ENCODE results near the gene CISD2.
"Not testable (repeated sequence)": the region's sequence is repeated elsewhere in the genome, so short reads cannot be mapped to it uniquely, and the experiment has no call there.

CISD2 gene

DNA sequence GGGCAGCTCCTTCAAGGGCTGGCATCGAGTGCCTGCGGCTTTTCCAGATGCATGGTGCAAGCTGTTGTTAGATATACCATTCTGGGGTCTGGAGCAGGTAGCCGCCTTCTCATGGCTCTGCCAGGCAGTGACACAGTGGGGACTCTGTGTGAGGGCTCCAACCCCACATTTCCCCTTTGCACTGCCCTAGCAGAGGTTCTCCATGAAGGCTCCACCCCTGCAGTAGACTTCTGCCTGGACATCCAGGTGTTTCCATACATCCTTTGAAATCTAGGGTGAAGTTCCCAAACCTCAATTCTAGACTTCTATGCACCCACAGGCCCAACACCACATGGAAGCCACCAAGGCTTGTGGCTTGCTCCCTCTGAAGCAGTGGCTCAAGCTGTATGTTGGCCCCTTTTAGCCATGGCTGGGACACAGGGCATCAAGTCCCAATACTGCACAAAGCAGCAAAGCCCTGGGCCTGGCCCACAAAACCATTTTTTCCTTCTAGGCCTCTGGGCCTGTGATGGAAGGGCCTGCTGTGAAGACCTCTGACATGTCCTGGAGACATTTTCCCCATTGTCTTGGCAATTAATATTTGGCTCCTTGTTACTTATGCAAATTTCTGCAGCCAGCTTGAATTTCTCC, 8.8 kb downstream of the CISD2 start:
- H3K27ac ChIP-seq (ENCODE audit: low read depth, low read length); H3K4me3 ChIP-seq (ENCODE audit: low read depth, low read length); H3K4me1 ChIP-seq (ENCODE audit: control insufficient read depth, insufficient read depth, low read length); H3K9ac ChIP-seq (ENCODE audit: low read length); H3K27me3 ChIP-seq (ENCODE audit: control insufficient read depth, insufficient read depth, low read length): not testable (repeated sequence)
- Histone ChIP-seq H3K36me3 (ENCODE audit: control insufficient read depth, insufficient read depth, low read length) (peaks cover 48% of the 10 kb centered on the region), H3K9me3 (ENCODE audit: control insufficient read depth, insufficient read depth, low read depth, low read length) (peaks cover 34% of the 10 kb centered on the region)

GRCh38 chr4:102878349-102878748, 9.6 kb downstream of the CISD2 start:
- H3K9ac ChIP-seq (ENCODE audit: low read length); H3K27me3 ChIP-seq (ENCODE audit: control insufficient read depth, insufficient read depth, low read length); H3K4me3 ChIP-seq (ENCODE audit: low read depth, low read length); H3K27ac ChIP-seq (ENCODE audit: low read depth, low read length); H3K4me1 ChIP-seq (ENCODE audit: control insufficient read depth, insufficient read depth, low read length): not testable (repeated sequence)
- Histone ChIP-seq H3K36me3 (ENCODE audit: control insufficient read depth, insufficient read depth, low read length) (peaks cover 43% of the 10 kb centered on the region), H3K9me3 (ENCODE audit: control insufficient read depth, insufficient read depth, low read depth, low read length) (peaks cover 34% of the 10 kb centered on the region)

GRCh38 chr4:102878901-102879300, 10.1 kb downstream of the CISD2 start:
- Histone ChIP-seq H3K36me3 (ENCODE audit: control insufficient read depth, insufficient read depth, low read length) (peaks cover 43% of the 10 kb centered on the region), H3K27me3 (ENCODE audit: control insufficient read depth, insufficient read depth, low read length) (no peaks in the 10 kb centered on the region), H3K9ac (ENCODE audit: low read length) (no peak overlapping the region), H3K27ac (ENCODE audit: low read depth, low read length) (no peak overlapping the region), H3K4me3 (ENCODE audit: low read depth, low read length) (no peak overlapping the region), H3K9me3 (ENCODE audit: control insufficient read depth, insufficient read depth, low read depth, low read length) (peaks cover 34% of the 10 kb centered on the region), H3K4me1 (ENCODE audit: control insufficient read depth, insufficient read depth, low read length) (0 out of 2 replicates have a peak, but pooled peaks cover 6% of the 10 kb centered on the region)

DNA sequence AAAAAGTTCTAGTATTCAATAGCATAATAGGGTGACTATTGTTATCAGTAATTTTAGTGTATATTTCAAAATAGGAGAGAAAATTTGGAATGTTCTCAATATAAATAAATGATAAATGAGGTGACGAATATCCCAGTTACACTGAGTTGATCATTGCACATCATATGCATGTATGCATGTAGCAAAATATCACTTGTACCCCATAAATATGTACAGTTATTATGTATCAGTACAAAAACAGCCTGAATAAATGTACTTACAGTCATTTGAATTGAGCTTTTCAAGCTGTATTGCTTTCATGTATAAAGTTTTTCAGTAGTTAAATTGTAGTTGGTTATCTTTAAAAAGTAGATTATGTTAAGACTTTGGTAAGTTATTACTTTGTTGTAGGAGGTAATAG, 12.6 kb downstream of the CISD2 start:
- Histone ChIP-seq H3K4me1 (ENCODE audit: control insufficient read depth, insufficient read depth, low read length) (0 out of 2 replicates have a peak, but pooled peaks cover 6% of the 10 kb centered on the region), H3K36me3 (ENCODE audit: control insufficient read depth, insufficient read depth, low read length) (peaks cover 24% of the 10 kb centered on the region), H3K27ac (ENCODE audit: low read depth, low read length) (no peak overlapping the region), H3K9me3 (ENCODE audit: control insufficient read depth, insufficient read depth, low read depth, low read length) (peaks cover 22% of the 10 kb centered on the region), H3K27me3 (ENCODE audit: control insufficient read depth, insufficient read depth, low read length) (no peaks in the 10 kb centered on the region), H3K4me3 (ENCODE audit: low read depth, low read length) (no peak overlapping the region), H3K9ac (ENCODE audit: low read length) (no peak overlapping the region)

- peaks cover 7% of the 10 kb centered on the region for H3K36me3 ChIP-seq (ENCODE audit: control insufficient read depth, insufficient read depth, low read length)
- peaks cover 4% of the 10 kb centered on the region; the same call in 1 of the 2 replicates for H3K9me3 ChIP-seq (ENCODE audit: control insufficient read depth, insufficient read depth, low read depth, low read length)
- H3K27me3 ChIP-seq (ENCODE audit: control insufficient read depth, insufficient read depth, low read length), result no peaks in the 10 kb centered on the region
- H3K4me3 ChIP-seq (ENCODE audit: low read depth, low read length), result no peak overlapping the region
- no peak overlapping the region for H3K9ac ChIP-seq (ENCODE audit: low read length)
- H3K4me1 ChIP-seq (ENCODE audit: control insufficient read depth, insufficient read depth, low read length), result 0 out of 2 replicates have a peak, but pooled peaks cover 6% of the 10 kb centered on the region
- H3K27ac ChIP-seq (ENCODE audit: low read depth, low read length), result no peak overlapping the region
These were observed 14.5 kb downstream of the CISD2 start for GRCh38 chr4:102883278-102883677.

GRCh38 chr4:102888570-102888969, 19.8 kb downstream of the CISD2 start:
- not testable (repeated sequence) for H3K36me3 ChIP-seq (ENCODE audit: control insufficient read depth, insufficient read depth, low read length); H3K27ac ChIP-seq (ENCODE audit: low read depth, low read length); H3K4me3 ChIP-seq (ENCODE audit: low read depth, low read length)

GRCh38 chr4:102889866-102890265, 21.1 kb downstream of the CISD2 start:
- not testable (repeated sequence) for H3K4me3 ChIP-seq (ENCODE audit: low read depth, low read length); H3K36me3 ChIP-seq (ENCODE audit: control insufficient read depth, insufficient read depth, low read length); H3K4me1 ChIP-seq (ENCODE audit: control insufficient read depth, insufficient read depth, low read length); H3K9me3 ChIP-seq (ENCODE audit: control insufficient read depth, insufficient read depth, low read depth, low read length); H3K27ac ChIP-seq (ENCODE audit: low read depth, low read length); H3K9ac ChIP-seq (ENCODE audit: low read length); H3K27me3 ChIP-seq (ENCODE audit: control insufficient read depth, insufficient read depth, low read length)

More at GRCh38 chr4:102888570-102888969, 19.8 kb downstream of the CISD2 start:
- H3K9ac ChIP-seq (ENCODE audit: low read length); H3K4me1 ChIP-seq (ENCODE audit: control insufficient read depth, insufficient read depth, low read length); H3K9me3 ChIP-seq (ENCODE audit: control insufficient read depth, insufficient read depth, low read depth, low read length); H3K27me3 ChIP-seq (ENCODE audit: control insufficient read depth, insufficient read depth, low read length): not testable (repeated sequence)

DNA sequence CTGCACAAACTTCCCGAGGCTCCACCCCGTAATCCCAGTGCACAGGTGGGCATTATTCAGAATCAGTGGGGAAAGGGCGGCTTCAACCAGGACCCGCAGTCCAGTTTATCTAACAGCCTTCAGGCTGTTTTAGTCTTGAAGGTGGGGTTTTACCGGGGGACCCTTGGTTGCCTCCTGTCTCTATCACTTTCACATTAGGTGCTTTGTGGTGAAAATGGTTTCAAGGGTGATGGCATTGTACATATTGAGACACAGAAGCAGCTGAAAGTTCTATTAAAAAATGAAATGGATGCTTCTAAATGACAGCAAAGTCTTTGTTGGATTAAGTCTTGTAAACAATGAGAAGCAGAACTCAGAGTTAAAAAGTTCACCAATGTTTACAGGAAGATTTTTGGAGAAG, 27.8 kb downstream of the CISD2 start:
- not testable (repeated sequence) for H3K27ac ChIP-seq (ENCODE audit: low read depth, low read length); H3K4me3 ChIP-seq (ENCODE audit: low read depth, low read length)

GRCh38 chr4:102897610-102898009, 28.8 kb downstream of the CISD2 start:
- not testable (repeated sequence) for H3K36me3 ChIP-seq (ENCODE audit: control insufficient read depth, insufficient read depth, low read length); H3K4me3 ChIP-seq (ENCODE audit: low read depth, low read length); H3K9ac ChIP-seq (ENCODE audit: low read length); H3K9me3 ChIP-seq (ENCODE audit: control insufficient read depth, insufficient read depth, low read depth, low read length); H3K4me1 ChIP-seq (ENCODE audit: control insufficient read depth, insufficient read depth, low read length); H3K27me3 ChIP-seq (ENCODE audit: control insufficient read depth, insufficient read depth, low read length); H3K27ac ChIP-seq (ENCODE audit: low read depth, low read length)

More for the DNA sequence above, 27.8 kb downstream of the CISD2 start:
- H3K4me1 ChIP-seq (ENCODE audit: control insufficient read depth, insufficient read depth, low read length); H3K36me3 ChIP-seq (ENCODE audit: control insufficient read depth, insufficient read depth, low read length); H3K9ac ChIP-seq (ENCODE audit: low read length); H3K9me3 ChIP-seq (ENCODE audit: control insufficient read depth, insufficient read depth, low read depth, low read length); H3K27me3 ChIP-seq (ENCODE audit: control insufficient read depth, insufficient read depth, low read length): not testable (repeated sequence)

- no peak overlapping the region for H3K9ac ChIP-seq (ENCODE audit: low read length)
- H3K27me3 ChIP-seq (ENCODE audit: control insufficient read depth, insufficient read depth, low read length), result no peaks in the 10 kb centered on the region
- no peaks in the 10 kb centered on the region for H3K9me3 ChIP-seq (ENCODE audit: control insufficient read depth, insufficient read depth, low read depth, low read length)
- H3K4me1 ChIP-seq (ENCODE audit: control insufficient read depth, insufficient read depth, low read length), result no peaks in the 10 kb centered on the region
- no peaks in the 10 kb centered on the region for H3K36me3 ChIP-seq (ENCODE audit: control insufficient read depth, insufficient read depth, low read length)
- no peak overlapping the region for H3K4me3 ChIP-seq (ENCODE audit: low read depth, low read length)
- H3K27ac ChIP-seq (ENCODE audit: low read depth, low read length), result no peak overlapping the region
These were observed 33.0 kb downstream of the CISD2 start for GRCh38 chr4:102901804-102902203.

DNA sequence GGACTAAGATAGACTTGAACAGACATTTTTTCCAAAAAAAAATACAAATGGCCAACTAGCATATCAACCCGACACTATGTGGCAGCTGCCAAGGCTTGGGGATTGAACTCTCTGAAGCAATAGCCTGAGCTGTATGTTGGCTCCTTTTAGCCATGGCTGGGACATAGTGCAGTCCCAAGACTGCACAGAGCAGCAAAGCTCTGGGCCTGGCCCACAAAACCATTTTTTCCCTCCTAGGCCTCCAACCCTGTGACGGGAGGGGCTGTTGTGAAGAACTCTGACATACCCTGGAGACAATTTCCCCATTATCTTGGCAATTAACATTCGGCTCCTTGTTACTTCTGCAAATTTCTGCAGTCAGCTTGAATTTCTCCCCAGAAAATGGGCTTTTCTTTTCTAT, 50.1 kb downstream of the CISD2 start:
- H3K27me3 ChIP-seq (ENCODE audit: control insufficient read depth, insufficient read depth, low read length), result no peaks in the 10 kb centered on the region
- no peak overlapping the region for H3K4me3 ChIP-seq (ENCODE audit: low read depth, low read length)
- no peaks in the 10 kb centered on the region for H3K9me3 ChIP-seq (ENCODE audit: control insufficient read depth, insufficient read depth, low read depth, low read length)
- H3K36me3 ChIP-seq (ENCODE audit: control insufficient read depth, insufficient read depth, low read length), result no peaks in the 10 kb centered on the region
- H3K9ac ChIP-seq (ENCODE audit: low read length), result no peak overlapping the region
- H3K4me1 ChIP-seq (ENCODE audit: control insufficient read depth, insufficient read depth, low read length), result no peaks in the 10 kb centered on the region
- H3K27ac ChIP-seq (ENCODE audit: low read depth, low read length), result no peak overlapping the region

- H3K4me1 ChIP-seq (ENCODE audit: control insufficient read depth, insufficient read depth, low read length); H3K36me3 ChIP-seq (ENCODE audit: control insufficient read depth, insufficient read depth, low read length); H3K27me3 ChIP-seq (ENCODE audit: control insufficient read depth, insufficient read depth, low read length); H3K9me3 ChIP-seq (ENCODE audit: control insufficient read depth, insufficient read depth, low read depth, low read length); H3K9ac ChIP-seq (ENCODE audit: low read length); H3K4me3 ChIP-seq (ENCODE audit: low read depth, low read length); H3K27ac ChIP-seq (ENCODE audit: low read depth, low read length): not testable (repeated sequence)
These were observed 50.9 kb downstream of the CISD2 start for GRCh38 chr4:102919697-102920096.

Measured in HUES6 (cell line).